Measurements from ENCODE around the gene CDH18. TPM values are rescaled to one million over a fixed set of nuclear protein-coding genes. Genes with fewer than 3 reads are reported as not detected.

Gene CDH18
- polyA plus RNA-seq, 3 donors = 0.03 to 0.06 TPM; not detected in 1

DNA sequence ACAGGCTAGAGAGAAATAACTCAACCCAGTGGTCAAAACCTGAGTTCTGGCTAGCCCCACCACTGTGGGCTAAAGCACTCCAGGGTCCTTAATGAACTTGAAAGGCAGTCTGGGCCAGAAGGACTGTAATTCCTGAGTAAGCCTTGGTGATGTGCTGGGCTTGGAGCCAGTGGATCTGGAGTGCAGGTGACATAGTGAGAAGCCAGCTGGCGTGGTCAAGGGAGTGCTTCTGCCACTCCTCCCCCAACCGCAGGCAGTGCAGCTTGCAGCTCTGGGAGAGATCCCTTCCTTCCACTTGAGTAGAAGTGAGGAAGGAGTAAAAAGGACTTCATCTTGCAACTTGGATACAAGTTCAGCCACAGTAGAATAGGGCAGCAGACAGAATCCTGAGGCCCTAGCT, 424.0 kb downstream of the CDH18 start:
- WGBS, 3 donors = 72 to 87% (median 76%) methylated on average over 2 of the region's 2 CpGs
- H3K27ac ChIP-seq (ENCODE audit: low read depth, low read length) = no peak overlapping the region

GRCh38 chr5:19555876-19556275, 432.1 kb downstream of the CDH18 start:
- H3K27ac ChIP-seq (ENCODE audit: low read depth, low read length) = no peak overlapping the region

DNA sequence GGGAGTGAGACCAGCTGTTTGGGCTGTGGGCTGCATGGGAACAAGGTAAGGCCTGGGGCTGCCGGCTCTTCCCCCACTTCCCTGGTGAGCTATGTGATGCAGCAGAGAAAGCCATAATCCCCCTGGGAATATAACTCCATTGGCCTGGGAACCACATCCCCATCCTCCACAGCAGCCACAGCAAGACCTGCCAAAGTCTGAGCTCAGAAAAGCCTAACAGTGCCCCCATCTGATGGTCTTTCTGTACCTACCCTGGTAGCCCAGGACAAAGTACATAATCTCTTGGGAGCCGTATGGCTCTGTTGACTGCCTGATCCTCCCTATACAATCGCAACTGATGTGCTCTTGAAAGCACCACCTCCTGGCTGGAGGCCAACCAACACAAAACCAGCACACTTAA, 432.6 kb downstream of the CDH18 start:
- H3K27ac ChIP-seq (ENCODE audit: low read depth, low read length) = no peak overlapping the region
- WGBS, 3 donors = 68 to 96% (median 86%) methylated on average over 3 of the region's 3 CpGs

DNA sequence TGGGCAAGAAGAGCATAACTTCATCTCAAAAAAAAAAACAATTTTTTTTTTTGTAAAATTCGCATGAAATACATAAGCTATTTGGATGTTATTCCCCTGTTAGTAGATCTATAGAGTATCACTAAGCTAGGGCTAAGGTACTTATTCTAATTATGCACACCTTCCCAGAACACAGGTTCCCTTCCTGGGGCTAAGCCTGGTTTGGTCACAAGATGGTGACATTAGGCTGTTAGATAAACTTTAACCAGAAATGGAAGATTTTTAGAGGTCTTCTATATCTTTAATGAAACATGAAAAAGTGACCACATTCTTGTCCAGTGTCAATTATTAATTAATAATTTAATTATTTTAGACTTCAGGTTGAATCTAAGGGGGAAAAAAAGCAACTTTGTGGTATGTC, 433.5 kb downstream of the CDH18 start:
- H3K27ac ChIP-seq (ENCODE audit: low read depth, low read length) = no peak overlapping the region
- WGBS, 3 donors = 80 to 90% (median 85%) methylated on average over 1 of the region's 1 CpG

DNA sequence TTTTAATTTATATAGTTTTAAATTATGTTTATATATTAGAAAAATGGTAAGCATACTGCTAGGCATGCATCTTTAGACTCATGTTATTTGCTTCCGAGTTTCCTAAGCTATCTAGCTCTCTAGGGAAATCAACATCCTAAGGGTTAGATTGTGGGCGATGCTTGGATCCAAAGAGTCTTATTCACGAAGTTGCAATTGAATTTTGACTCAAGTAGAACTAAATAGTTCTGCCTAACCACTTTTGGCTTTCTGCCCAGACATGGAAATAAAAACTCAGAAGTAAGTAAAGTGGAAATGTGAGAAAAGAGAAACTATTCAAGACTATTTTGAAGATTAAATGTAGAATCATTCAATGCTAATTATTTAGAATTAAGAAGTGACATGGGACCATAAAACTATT, 440.4 kb downstream of the CDH18 start:
- H3K27ac ChIP-seq (ENCODE audit: low read depth, low read length) = no peak overlapping the region
- 16 to 57% (median 29%) methylated on average over 3 of the region's 3 CpGs for WGBS, 3 donors

DNA sequence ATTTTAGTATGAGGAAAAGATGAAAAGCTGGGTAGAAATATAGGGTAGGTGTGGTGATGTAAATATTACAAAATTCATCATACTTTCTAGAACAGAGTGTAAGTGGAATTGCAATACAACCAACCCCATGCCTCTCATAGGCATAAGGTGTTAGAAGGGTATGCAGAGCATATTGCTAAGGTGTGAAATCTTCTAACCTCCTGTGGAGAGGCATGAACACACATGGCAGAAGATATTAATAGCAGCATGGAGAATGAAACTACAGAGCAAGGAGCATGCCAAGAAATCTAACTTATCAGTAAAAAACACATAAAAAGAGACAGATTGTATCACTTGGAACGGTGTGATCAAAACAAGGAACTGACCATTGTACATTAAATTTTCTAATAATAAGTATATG, 441.5 kb downstream of the CDH18 start:
- H3K27ac ChIP-seq (ENCODE audit: low read depth, low read length) = no peak overlapping the region
- 25 to 62% (median 51%) methylated on average over 1 of the region's 1 CpG for WGBS, 3 donors

DNA sequence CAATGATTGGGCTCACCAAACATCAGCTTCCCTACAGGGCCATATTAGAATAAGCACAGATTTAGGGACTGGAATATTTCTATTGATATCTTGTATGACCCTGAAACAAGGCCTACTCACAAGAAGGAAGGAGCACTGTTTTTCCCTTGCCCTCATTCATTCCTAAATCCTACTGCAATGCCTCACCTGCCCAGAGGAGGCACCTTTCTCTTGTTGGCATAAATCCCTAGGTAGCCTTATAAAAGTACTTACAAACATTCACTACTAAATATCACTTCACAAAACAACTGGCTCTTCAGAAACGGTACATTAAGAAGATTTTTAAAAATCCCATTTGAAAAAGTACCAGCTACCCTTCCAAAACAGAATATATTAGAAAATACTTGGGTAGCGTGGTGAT, 449.4 kb downstream of the CDH18 start:
- 84 to 87% (median 86%) methylated on average over 2 of the region's 2 CpGs for WGBS, 3 donors

DNA sequence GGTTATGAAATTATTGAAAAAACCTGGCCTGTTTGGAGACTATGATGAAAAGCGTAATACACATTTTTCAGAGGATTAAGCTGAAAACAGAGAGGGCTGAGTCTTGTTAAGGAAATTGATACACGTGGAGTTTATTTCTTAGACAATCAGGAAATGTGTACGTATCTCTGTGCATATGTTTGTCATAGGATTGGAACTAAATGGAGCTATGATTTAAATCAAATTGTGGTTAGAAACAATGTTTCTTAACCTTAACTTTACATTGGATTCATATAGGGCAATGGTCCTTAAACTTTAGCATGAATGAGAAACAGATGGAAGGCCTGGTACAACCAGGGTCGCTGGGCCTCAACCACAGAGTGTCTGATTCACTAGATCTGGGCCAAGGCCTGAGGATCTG, 451.6 kb downstream of the CDH18 start:
- 70 to 84% (median 73%) methylated on average over 4 of the region's 4 CpGs for WGBS, 3 donors
- no peak overlapping the region for H3K27ac ChIP-seq (ENCODE audit: low read depth, low read length)

More for the DNA sequence above, 449.4 kb downstream of the CDH18 start:
- no peak overlapping the region for H3K27ac ChIP-seq (ENCODE audit: low read depth, low read length)

DNA sequence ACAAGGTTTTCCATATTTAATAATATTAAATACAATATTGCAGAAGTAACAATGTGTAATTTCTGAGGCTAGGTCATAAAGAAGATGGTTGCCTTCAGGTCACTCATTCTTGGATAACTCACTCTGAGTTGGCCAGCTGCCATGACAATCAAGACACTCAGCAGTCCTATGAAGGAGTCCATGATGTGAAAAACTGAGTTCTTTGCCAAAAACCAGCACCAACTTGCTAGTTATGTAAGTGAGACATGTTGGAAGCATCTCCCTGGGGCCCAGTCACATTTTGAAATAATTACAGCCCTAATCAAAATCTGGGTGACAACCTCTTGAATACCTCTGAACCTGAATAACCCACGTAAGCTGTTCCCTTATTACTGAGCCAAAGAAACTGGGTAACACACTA, 453.2 kb downstream of the CDH18 start:
- H3K27ac ChIP-seq (ENCODE audit: low read depth, low read length) = no peak overlapping the region
- WGBS, 3 donors = 79 to 96% (median 88%) methylated on average over 1 of the region's 1 CpG

DNA sequence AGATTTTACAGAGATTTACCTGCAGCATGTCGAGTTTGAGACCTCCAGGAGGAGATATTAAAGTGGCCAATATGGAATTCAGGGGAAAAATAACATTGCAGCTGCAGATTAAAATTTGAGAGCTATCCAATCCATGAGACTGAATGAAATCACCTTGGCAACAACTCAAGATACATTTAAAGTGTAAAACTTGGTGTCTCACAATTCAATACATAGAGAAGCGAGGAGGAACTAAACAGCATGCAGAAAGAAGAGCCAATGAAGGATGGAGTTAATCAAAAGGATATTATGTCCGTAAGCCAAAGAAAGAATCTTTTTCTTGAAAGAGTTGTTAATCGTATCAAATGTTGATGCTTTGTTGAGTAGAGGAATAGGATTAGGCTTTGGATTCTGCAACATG, 455.1 kb downstream of the CDH18 start:
- WGBS, 3 donors = 68 to 84% (median 72%) methylated on average over 4 of the region's 4 CpGs
- no peak overlapping the region for H3K27ac ChIP-seq (ENCODE audit: low read depth, low read length)

GRCh38 chr5:19531374-19531952, 456.5 kb downstream of the CDH18 start:
- H3K27ac ChIP-seq (ENCODE audit: low read depth, low read length) = no peak overlapping the region
- WGBS, 3 donors = 45 to 86% (median 76%) methylated on average over 8 of the region's 8 CpGs

DNA sequence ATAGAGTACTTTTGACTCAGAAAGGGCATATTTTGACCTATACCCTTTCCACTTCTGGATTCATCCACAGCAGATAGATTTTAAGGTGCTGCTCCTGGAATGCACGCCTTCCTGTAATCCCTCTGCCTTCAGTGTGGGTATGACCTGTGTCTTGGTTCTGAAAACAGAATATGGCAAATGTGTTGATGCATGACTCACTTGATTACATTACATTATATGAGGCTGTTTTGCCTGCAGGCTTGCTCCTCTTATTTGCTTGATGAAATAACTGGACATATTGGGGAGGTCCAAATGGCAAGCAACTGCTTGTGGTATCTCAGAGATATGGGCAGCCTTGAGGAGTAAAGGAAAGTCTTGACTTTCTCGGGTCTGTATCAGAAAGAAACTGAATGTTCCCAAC, 468.6 kb downstream of the CDH18 start:
- WGBS, 3 donors = 60 to 72% (median 71%) methylated on average over 2 of the region's 2 CpGs

GRCh38 chr5:19498852-19499251, 489.1 kb downstream of the CDH18 start:
- WGBS, 3 donors = 65 to 76% (median 67%) methylated on average over 2 of the region's 2 CpGs
- no peak overlapping the region for H3K27ac ChIP-seq (ENCODE audit: low read depth, low read length)

More for the DNA sequence above, 468.6 kb downstream of the CDH18 start:
- H3K27ac ChIP-seq (ENCODE audit: low read depth, low read length) = no peak overlapping the region

- no peak overlapping the region for H3K27ac ChIP-seq (ENCODE audit: low read depth, low read length)
- WGBS, 3 donors = 69 to 80% (median 73%) methylated on average over 3 of the region's 3 CpGs
These were observed 490.7 kb downstream of the CDH18 start for GRCh38 chr5:19497229-19497815.

GRCh38 chr5:19496056-19496455, 491.9 kb downstream of the CDH18 start:
- no peak overlapping the region for H3K27ac ChIP-seq (ENCODE audit: low read depth, low read length)
- 78 to 97% (median 85%) methylated on average over 2 of the region's 2 CpGs for WGBS, 3 donors

DNA sequence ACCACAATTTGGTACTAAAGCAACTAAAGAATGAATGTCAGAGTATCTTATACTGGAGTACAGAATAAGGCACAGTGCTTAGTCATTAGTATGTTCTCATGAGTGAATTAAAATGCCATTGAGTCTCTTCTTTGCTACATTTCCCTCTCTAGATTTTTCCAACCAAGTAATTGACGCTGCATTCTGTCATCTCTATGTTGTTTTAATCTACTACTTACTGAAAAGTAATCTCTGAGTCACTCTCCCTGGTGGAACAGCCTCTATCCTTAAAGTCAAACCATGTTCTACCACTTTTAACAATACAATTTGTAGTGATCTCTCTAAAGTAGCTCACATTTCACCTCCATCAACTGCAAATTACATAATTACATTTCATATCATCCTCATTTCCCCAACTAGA, 495.1 kb downstream of the CDH18 start:
- WGBS, 3 donors = 77 to 96% (median 95%) methylated on average over 1 of the region's 1 CpG
- H3K27ac ChIP-seq (ENCODE audit: low read depth, low read length) = no peak overlapping the region

- 79% methylated on average over 3 of the region's 3 CpGs for WGBS, 3 donors
- no peak overlapping the region for H3K27ac ChIP-seq (ENCODE audit: low read depth, low read length)
These were observed 499.2 kb downstream of the CDH18 start for GRCh38 chr5:19488786-19489185.

- no peak overlapping the region for H3K27ac ChIP-seq (ENCODE audit: low read depth, low read length)
These were observed 500.5 kb downstream of the CDH18 start for GRCh38 chr5:19487480-19487879.

- 79 to 87% (median 82%) methylated on average over 5 of the region's 5 CpGs for WGBS, 3 donors
- no peak overlapping the region for H3K27ac ChIP-seq (ENCODE audit: low read depth, low read length)
These were observed 508.4 kb downstream of the CDH18 start for GRCh38 chr5:19479562-19479961.

GRCh38 chr5:19462019-19462418, 526.0 kb downstream of the CDH18 start:
- whole genome bisulfite sequencing, 3 donors = 54 to 56% (median 56%) methylated on average over 1 of the region's 1 CpG
- no peak overlapping the region for H3K27ac ChIP-seq (ENCODE audit: low read depth, low read length)

DNA sequence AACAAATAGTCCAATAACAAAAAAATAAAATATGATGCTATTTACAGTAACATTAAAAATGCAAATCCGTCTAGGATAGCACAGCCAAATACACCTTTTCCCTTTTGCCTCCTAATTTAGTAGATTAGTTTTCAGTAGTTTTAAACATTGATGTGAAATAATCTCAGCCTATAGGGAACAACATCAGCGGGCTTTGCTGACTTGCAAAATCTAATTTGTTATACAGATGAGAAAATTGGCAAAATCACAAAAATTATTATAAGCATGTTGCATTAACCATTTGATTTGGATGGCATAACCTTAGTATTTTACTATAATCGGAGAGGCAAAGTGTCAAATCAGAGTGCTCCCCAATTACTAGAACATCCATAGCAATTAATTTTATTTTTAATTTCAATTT, 563.5 kb downstream of the CDH18 start:
- H3K27ac ChIP-seq (ENCODE audit: low read depth, low read length) = no peak overlapping the region
- 78 to 82% (median 82%) methylated on average over 3 of the region's 3 CpGs for WGBS, 3 donors

Data from adipose tissue (tissue), 3 donors.